B cell (primary cell): ENCODE results near the gene EFCAB12. TPM values are rescaled to one million over a fixed set of nuclear protein-coding genes. Genes with fewer than 3 reads are reported as not detected.
"Not testable (repeated sequence)": the region's sequence is repeated elsewhere in the genome, so short reads cannot be mapped to it uniquely, and the experiment has no call there.

Experiments used
- ATAC-seq: fragments of 200-7000 bp; cut with Tn5 transposase; one replicate; pipeline ENCODE4 v1.10.0; 2021; ENCODE audit warnings: low read depth, mild to moderate bottlenecking, moderate number of reproducible peaks, moderate library complexity
- CTCF ChIA-PET: fragments of 350-600 bp; sonication (Branson Sonifier 250); formaldehyde crosslinking; loops from one replicate; lab custom pipeline; 2021; ENCODE audit warnings: antibody characterized with exemption, inconsistent platforms; lab: Charles Lee
- POLR2A ChIA-PET: fragments of 350-600 bp; sonication (Branson Sonifier 250); formaldehyde crosslinking; loops from one replicate; lab custom pipeline; 2021; ENCODE audit warnings: antibody characterized with exemption; lab: Charles Lee
- DNase-seq: peaks from one replicate; pipeline ENCODE4 v3.0.0; 2013
- H2AFZ ChIP-seq: 2 replicates; pipeline ENCODE4 v1.6.1; 2012; ENCODE audit warnings: mild to moderate bottlenecking, low read depth, low read length; ENCODE audit not compliant: insufficient read depth, poor library complexity, severe bottlenecking
- H3K27ac ChIP-seq, 2 donors: 1 replicate in 1 of 2; 2 replicates in 1 of 2; pipeline ENCODE4 v1.5.1; 2012 to 2013; ENCODE audit warnings: low read length in 2 of 2, mild to moderate bottlenecking in 2 of 2, moderate library complexity in 1 of 2
- H3K27me3 ChIP-seq, 4 experiments: fragments of 200-600 bp in 1 of 4; sonication (generic) in 1 of 4; replicated peaks in 1 of 4; 1 replicate in 2 of 4; 2 replicates in 2 of 4; pipeline versions ENCODE4 v1.6.1 to v1.7.0; 2013 to 2016; ENCODE audit warnings: low read length in 3 of 4, mild to moderate bottlenecking in 2 of 4, mixed read lengths in 1 of 4, moderate library complexity in 1 of 4; ENCODE audit not compliant: insufficient read depth in 4 of 4, control insufficient read depth in 3 of 4; ENCODE audit errors: control extremely low read depth in 1 of 4
- H3K36me3 ChIP-seq, 2 experiments: replicated peaks in 1 of 2; 1 replicate in 1 of 2; 2 replicates in 1 of 2; pipeline versions ENCODE4 v1.6.1 to v1.7.1; 2013; ENCODE audit warnings: low read length in 1 of 2; ENCODE audit not compliant: insufficient read depth in 2 of 2, control insufficient read depth in 1 of 2; ENCODE audit errors: control extremely low read depth in 1 of 2, extremely low read depth in 1 of 2
- H3K4me1 ChIP-seq, 2 donors: fragments of 200-600 bp in 1 of 2; sonication (generic) in 1 of 2; 1 replicate in 1 of 2; 2 replicates in 1 of 2; pipeline versions ENCODE4 v1.5.1 to v1.6.1; 2013 to 2017; ENCODE audit warnings: low read length in 2 of 2; ENCODE audit not compliant: control insufficient read depth in 2 of 2, insufficient read depth in 2 of 2
- H3K4me2 ChIP-seq: replicated peaks from 2 replicates; pipeline ENCODE3; 2012; ENCODE audit warnings: mild to moderate bottlenecking, low read depth, low read length; ENCODE audit not compliant: poor library complexity, severe bottlenecking
- H3K4me3 ChIP-seq, 5 experiments: fragments of 200-600 bp in 1 of 5; sonication (generic) in 1 of 5; 1 replicate in 3 of 5; 2 replicates in 2 of 5; pipeline versions ENCODE4 v1.5.1 to v1.7.0; 2011 to 2016; ENCODE audit warnings: low read length in 4 of 5, mild to moderate bottlenecking in 4 of 5, low read depth in 2 of 5, control low read depth in 1 of 5, moderate library complexity in 1 of 5; ENCODE audit not compliant: insufficient read depth in 1 of 5; ENCODE audit errors: control extremely low read depth in 1 of 5, extremely low read depth in 1 of 5
- H3K79me2 ChIP-seq: fragments of 200-600 bp; sonication (generic); one replicate; pipeline ENCODE4 v1.6.0; 2016; ENCODE audit warnings: low read length; ENCODE audit not compliant: control insufficient read depth, insufficient read depth
- H3K9ac ChIP-seq: fragments of 200-600 bp; sonication (generic); 2 replicates; pipeline ENCODE4 v1.6.1; 2017; ENCODE audit warnings: mild to moderate bottlenecking, low read length, moderate library complexity
- H3K9me3 ChIP-seq, 3 donors: one replicate each; pipeline versions ENCODE4 v1.6.1 to v1.7.1; 2013; ENCODE audit warnings: low read length in 2 of 3; ENCODE audit not compliant: control insufficient read depth in 2 of 3, insufficient read depth in 1 of 3; ENCODE audit errors: control extremely low read depth in 1 of 3
- H4K20me1 ChIP-seq: 2 replicates; pipeline ENCODE4 v1.6.0; 2012; ENCODE audit warnings: mild to moderate bottlenecking, low read length; ENCODE audit not compliant: insufficient read depth, control insufficient read depth, poor library complexity, severe bottlenecking
- H3K27ac Mint-ChIP-seq: one replicate; pipeline ENCODE4 v1.8.0; 2021; ENCODE audit warnings: mixed read lengths
- H3K27me3 Mint-ChIP-seq: one replicate; pipeline ENCODE4 v1.8.0; 2021; ENCODE audit warnings: mixed read lengths
- H3K4me1 Mint-ChIP-seq: one replicate; pipeline ENCODE4 v1.8.0; 2021; ENCODE audit warnings: mixed read lengths
- H3K4me3 Mint-ChIP-seq: one replicate; pipeline ENCODE4 v1.8.0; 2021; ENCODE audit warnings: mixed read lengths
- H3K9me3 Mint-ChIP-seq: one replicate; pipeline ENCODE4 v1.8.0; 2022; ENCODE audit warnings: mixed read lengths; ENCODE audit not compliant: insufficient read depth
- CTCF ChIP-seq: fragments of 200-600 bp; IDR thresholded peaks from one replicate; pipeline ENCODE4 v1.8.0; 2022; ENCODE audit warnings: antibody characterized with exemption, mild to moderate bottlenecking
- EZH2 ChIP-seq: IDR thresholded peaks from 2 replicates; pipeline ENCODE4 v1.6.1; 2012; ENCODE audit warnings: borderline replicate concordance, low read depth, mild to moderate bottlenecking, moderate library complexity, low read length; ENCODE audit not compliant: insufficient read depth, poor library complexity, severe bottlenecking
- WGBS: methylation state at CpG from one replicate; pipeline ENCODE4 v1.1.5; 2013; ENCODE audit warnings: missing lambda C conversion rate; ENCODE audit not compliant: insufficient coverage; 5-methylcytosine and 5-hydroxymethylcytosine counted together
- intact Hi-C: fragments of 100-400 bp; cut with micrococcal nuclease; formaldehyde crosslinking; loops from one replicate; pipeline ENCODE4 v1.10.0; 2022
- polyA plus RNA-seq: library from polyadenylated mRNA; depleted of rRNA; stranded (reverse); fragments of >200 nt; gene quantifications from 2 replicates; pipeline ENCODE4 v1.2.3, GENCODE V29; 2012
- total RNA-seq, 2 donors: library from RNA; stranded (reverse); fragments of 120-200 nt in 1 of 2; gene quantifications; 1 replicate in 1 of 2; 2 replicates in 1 of 2; pipeline versions ENCODE4 v1.2.3 to v1.2.4, GENCODE V29; 2013 to 2022

Gene EFCAB12
- total and polyA plus RNA-seq, 2 donors (not counting 1 experiment from before 2014, with no cell fraction given): 3.5 to 6.5 TPM

DNA sequence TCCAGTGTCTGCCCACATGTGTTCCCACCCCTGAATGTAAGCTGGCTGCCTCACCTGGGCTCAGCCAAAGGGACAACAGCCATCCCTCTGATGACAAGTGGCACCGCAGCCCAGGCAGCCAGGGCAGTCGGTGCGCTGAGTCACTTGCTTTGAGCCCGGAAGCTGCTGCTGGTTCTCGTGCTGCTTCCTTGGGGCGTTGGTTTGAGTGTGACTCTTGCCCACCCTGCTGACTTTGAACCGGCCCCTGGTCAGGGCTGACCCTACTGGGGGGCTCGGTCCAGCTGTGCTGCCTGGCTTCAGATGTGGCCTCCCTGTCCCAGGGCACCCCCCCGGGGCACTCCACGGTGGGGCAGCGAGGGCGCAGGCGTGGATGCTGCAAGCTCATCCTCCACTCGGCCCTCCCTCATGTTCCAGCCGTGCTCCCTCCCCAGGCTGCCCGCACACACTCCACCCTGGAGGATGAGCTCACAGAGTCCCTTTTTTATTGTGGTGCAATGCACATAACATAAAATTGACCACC lies 62.1 kb downstream of the EFCAB12 start:
- ChIA-PET POLR2A (no interaction called here), CTCF (no interaction called here)
- H3K9me3 ChIP-seq: peaks cover 0 to 20% (median 0%) of the 10 kb centered on the region in 3 donors
- H3K27ac ChIP-seq: no peak overlapping the region
- H3K4me3 ChIP-seq: no peak overlapping the region
- H3K27me3 ChIP-seq: no peaks in the 10 kb centered on the region
- no peak overlapping the region for H3K4me2 ChIP-seq
- TF ChIP-seq EZH2 (no peak), CTCF (no peak)
- peaks cover 2% of the 10 kb centered on the region for H3K4me1 Mint-ChIP-seq
- no peak overlapping the region for H3K27ac Mint-ChIP-seq
- peaks cover 3% of the 10 kb centered on the region for H3K9me3 Mint-ChIP-seq
- no peaks in the 10 kb centered on the region for H4K20me1 ChIP-seq
- ATAC-seq: no peak
- H3K4me1 ChIP-seq: no peaks in the 10 kb centered on the region
- peaks cover 3% of the 10 kb centered on the region for H3K27me3 Mint-ChIP-seq
- WGBS: 97% methylated on average over 16 of the region's 16 CpGs
- intact Hi-C loops: no loop called here
- no peaks in the 10 kb centered on the region for H3K79me2 ChIP-seq
- H3K9ac ChIP-seq: no peak overlapping the region
- no peak overlapping the region for H2AFZ ChIP-seq
- no peak overlapping the region for H3K4me3 Mint-ChIP-seq
- DNase-seq: no peak
- H3K36me3 ChIP-seq: no peaks in the 10 kb centered on the region

GRCh38 chr3:129365296-129366136 lies 62.9 kb downstream of the EFCAB12 start:
- Histone ChIP-seq H3K36me3 (no peaks in the 10 kb centered on the region), H3K9ac (no peak overlapping the region), H3K9me3 (peaks cover 0 to 20% (median 0%) of the 10 kb centered on the region in 3 donors), H3K27me3 (no peaks in the 10 kb centered on the region), H4K20me1 (no peaks in the 10 kb centered on the region), H3K27ac (no peak overlapping the region), H3K79me2 (no peaks in the 10 kb centered on the region), H3K4me1 (no peaks in the 10 kb centered on the region), H3K4me3 (no peak overlapping the region), H3K4me2 (no peak overlapping the region), H2AFZ (no peak overlapping the region)
- intact Hi-C loops: no loop called here
- no peak for TF ChIP-seq EZH2
- TF ChIP-seq CTCF: no peak
- 76% methylated on average over 11 of the region's 13 CpGs for WGBS
- Mint-ChIP-seq H3K27ac (no peak overlapping the region), H3K9me3 (peaks cover 3% of the 10 kb centered on the region), H3K4me3 (no peak overlapping the region), H3K27me3 (peaks cover 3% of the 10 kb centered on the region), H3K4me1 (peaks cover 2% of the 10 kb centered on the region)
- ChIA-PET POLR2A (no interaction called here), CTCF (no interaction called here)
- DNase-seq: no peak
- no peak for ATAC-seq

DNA sequence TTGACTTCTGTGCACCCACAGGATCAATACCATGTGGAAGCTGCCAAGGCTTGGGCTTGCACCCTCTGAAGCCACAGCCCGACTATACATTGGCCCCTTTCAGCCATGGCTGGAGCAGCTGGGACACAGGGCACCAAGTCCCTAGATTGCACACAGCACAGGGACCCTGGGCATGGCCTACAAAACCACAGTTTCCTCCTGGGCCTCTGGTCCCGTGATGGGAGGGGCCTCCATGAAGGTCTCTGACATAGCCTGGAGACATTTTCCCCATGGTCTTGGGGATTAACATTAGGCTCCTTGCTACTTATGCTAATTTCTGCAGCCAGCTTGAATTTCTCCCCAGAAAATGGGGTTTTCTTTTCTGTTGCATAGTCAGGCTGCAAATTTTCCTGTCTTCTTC lies 63.6 kb downstream of the EFCAB12 start:
- DNase-seq, H3K4me1 Mint-ChIP-seq, H3K27ac ChIP-seq, H4K20me1 ChIP-seq, H3K4me3 Mint-ChIP-seq, H3K27ac Mint-ChIP-seq, CTCF ChIA-PET, ATAC-seq, H3K9ac ChIP-seq, H3K9me3 Mint-ChIP-seq, H2AFZ ChIP-seq, H3K4me2 ChIP-seq, H3K79me2 ChIP-seq, H3K36me3 ChIP-seq, H3K4me1 ChIP-seq, H3K27me3 Mint-ChIP-seq, H3K4me3 ChIP-seq, H3K27me3 ChIP-seq, intact Hi-C loops, POLR2A ChIA-PET: not testable (repeated sequence)
- peaks cover 0 to 20% (median 0%) of the 10 kb centered on the region in 3 donors for H3K9me3 ChIP-seq
- WGBS: 30% methylated on average over 2 of the region's 2 CpGs
